SK-N-MC (cell line): ENCODE measurements around the gene ZBTB7A.

Experiments
- DNase-seq: peaks from one replicate; pipeline ENCODE4 v3.0.0-alpha.2; 2011; ENCODE audit warnings: low read depth, low spot score
- H3K27ac ChIP-seq: fragments of 200-600 bp; sonication (generic); 2 replicates; pipeline ENCODE4 v1.5.1; 2016; ENCODE audit warnings: mixed run types
- H3K36me3 ChIP-seq: fragments of 200-600 bp; sonication (generic); 2 replicates; pipeline ENCODE4 v1.6.1; 2017; ENCODE audit warnings: antibody characterized with exemption, low read length, mixed read lengths; ENCODE audit not compliant: insufficient read depth
- H3K4me3 ChIP-seq: fragments of 200-600 bp; sonication (generic); 2 replicates; pipeline ENCODE4 v1.5.1; 2016
- H3K9ac ChIP-seq: fragments of 200-600 bp; sonication (generic); 2 replicates; pipeline ENCODE4 v1.8.0; 2017; ENCODE audit warnings: mixed run types, mixed read lengths; ENCODE audit not compliant: insufficient read length
- H3K9me3 ChIP-seq: fragments of 200-600 bp; sonication (generic); 2 replicates; pipeline ENCODE4 v1.6.1; 2017; ENCODE audit warnings: low read depth, mild to moderate bottlenecking, antibody characterized with exemption, low read length, moderate library complexity, mixed read lengths
- EZH2 ChIP-seq: fragments of 200-600 bp; sonication (generic); IDR thresholded peaks from one replicate; pipeline ENCODE4 v1.6.1; 2017; ENCODE audit warnings: antibody characterized with exemption
- FOXP2 ChIP-seq: optimal IDR thresholded peaks from 2 replicates; pipeline ENCODE3; 2011; ENCODE audit warnings: mild to moderate bottlenecking, moderate library complexity; ENCODE audit not compliant: insufficient read depth; ENCODE audit errors: extremely low read length, control extremely low read depth
- POLR2AphosphoS5 ChIP-seq: IDR thresholded peaks from 2 replicates; pipeline ENCODE4 v1.6.1; 2012; ENCODE audit warnings: mild to moderate bottlenecking, low read depth, low read length, borderline replicate concordance

ZBTB7A gene

DNA sequence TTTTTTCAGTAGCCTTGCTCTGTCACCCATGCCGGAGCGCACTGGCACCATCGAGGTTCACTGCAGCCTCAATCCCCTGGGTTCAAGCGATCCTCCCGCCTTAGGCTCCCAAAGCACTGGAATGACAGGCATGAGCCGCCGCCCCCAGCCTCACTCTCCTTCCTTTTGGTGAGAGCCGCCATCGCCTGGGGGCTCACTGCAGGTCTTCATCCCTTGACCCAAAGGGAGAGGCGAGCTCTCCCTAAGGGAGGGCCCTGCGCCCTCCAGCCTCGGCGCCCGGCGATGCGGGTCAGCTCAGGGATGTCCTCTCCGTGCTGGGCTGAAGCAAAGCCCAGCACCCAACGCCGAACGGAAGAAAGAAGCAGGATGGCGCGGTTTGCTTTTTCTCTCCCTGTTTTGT, 23.2 kb upstream of the ZBTB7A start:
- Histone ChIP-seq H3K9ac (no peak overlapping the region), H3K4me3 (no peak overlapping the region)
- TF ChIP-seq EZH2 (no peak), POLR2AphosphoS5 (no peak), FOXP2 (no peak)

GRCh38 chr19:4089400-4089908, 22.8 kb upstream of the ZBTB7A start:
- peaks cover 3% of the 10 kb centered on the region; the same call in 1 of the 2 replicates for H3K36me3 ChIP-seq
- H3K4me3 ChIP-seq: no peak overlapping the region
- no peak overlapping the region for H3K27ac ChIP-seq
- no peak overlapping the region for H3K9ac ChIP-seq
- TF ChIP-seq POLR2AphosphoS5 (no peak), EZH2 (no peak), FOXP2 (no peak)
- DNase-seq: no peak
- no peaks in the 10 kb centered on the region for H3K9me3 ChIP-seq

More for the DNA sequence above, 23.2 kb upstream of the ZBTB7A start:
- no peak for DNase-seq
- H3K27ac ChIP-seq: no peak overlapping the region
- H3K9me3 ChIP-seq: no peaks in the 10 kb centered on the region
- peaks cover 3% of the 10 kb centered on the region; the same call in 1 of the 2 replicates for H3K36me3 ChIP-seq

DNA sequence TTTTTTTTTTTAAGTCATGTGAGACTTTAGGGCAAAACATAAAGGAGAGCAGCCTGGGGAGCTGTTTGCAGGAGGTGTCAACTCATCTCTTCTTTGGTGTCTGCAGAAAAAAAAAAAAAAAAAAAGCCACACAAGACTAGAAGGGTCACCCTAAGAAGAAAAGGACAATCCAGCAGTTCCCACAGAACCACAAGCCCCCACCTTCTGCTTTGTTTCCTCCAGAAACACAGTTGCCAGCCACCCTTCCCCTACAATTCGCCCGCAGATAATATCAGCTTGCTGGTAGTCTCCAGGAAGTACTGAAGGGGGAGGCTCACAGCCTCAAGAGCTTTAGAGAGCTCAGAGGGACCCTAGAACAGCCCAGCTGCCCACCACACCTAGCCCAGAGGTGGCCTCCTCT, 22.3 kb upstream of the ZBTB7A start:
- Histone ChIP-seq H3K27ac (no peak overlapping the region), H3K36me3 (peaks cover 3% of the 10 kb centered on the region; the same call in 1 of the 2 replicates), H3K9ac (no peak overlapping the region), H3K4me3 (no peak overlapping the region), H3K9me3 (no peaks in the 10 kb centered on the region)
- no peak for DNase-seq
- no peak for TF ChIP-seq EZH2
- TF ChIP-seq POLR2AphosphoS5: no peak
- no peak for TF ChIP-seq FOXP2

DNA sequence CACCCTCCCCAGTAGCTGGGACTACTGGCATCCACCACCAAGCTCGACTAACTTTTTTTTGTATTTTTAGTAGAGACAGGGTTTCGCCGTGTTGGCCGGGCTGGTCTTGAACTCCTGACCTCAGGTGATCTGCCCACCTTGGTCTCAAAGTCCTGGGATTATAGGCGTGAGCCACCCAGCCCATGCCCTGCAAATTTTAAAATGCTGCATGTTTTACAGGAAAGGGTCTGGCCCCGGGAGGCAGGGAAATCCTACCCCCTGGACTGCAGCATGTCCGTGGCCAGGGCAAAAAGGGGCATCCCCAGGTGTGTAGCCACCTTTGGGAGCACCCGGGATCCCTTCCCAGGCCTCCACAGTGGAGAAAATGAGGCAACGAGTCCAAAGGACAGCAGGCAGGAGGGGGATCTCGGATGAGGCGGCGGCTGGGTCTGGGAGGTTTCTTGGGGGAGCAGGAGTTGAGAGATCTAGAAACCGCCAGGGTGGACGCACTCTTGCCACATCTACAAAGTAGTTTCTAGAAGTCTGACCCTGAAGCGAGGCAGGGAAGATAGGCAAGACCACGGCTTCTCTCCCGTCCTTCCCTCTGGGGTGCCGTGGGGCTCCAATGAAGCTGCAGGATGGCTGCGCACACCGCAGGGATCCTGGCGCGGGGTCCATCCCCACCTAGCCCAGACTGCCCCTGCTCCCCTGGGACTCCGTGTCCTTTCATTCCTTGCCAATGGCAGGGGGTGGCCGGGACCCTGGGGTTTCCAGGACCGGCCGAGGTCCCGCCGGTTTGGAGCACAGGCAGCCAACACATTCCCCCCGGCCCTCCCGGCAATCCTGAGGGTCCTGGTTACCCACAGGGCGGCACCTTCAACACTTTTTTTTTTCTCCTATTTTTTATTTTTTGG, 21.3 kb upstream of the ZBTB7A start:
- DNase-seq: no peak
- Histone ChIP-seq H3K4me3 (no peak overlapping the region), H3K9me3 (no peaks in the 10 kb centered on the region), H3K36me3 (peaks cover 3% of the 10 kb centered on the region; the same call in 1 of the 2 replicates), H3K27ac (no peak overlapping the region), H3K9ac (no peak overlapping the region)
- no peak for TF ChIP-seq FOXP2
- no peak; the same call in 1 of the 2 replicates for TF ChIP-seq POLR2AphosphoS5
- no peak for TF ChIP-seq EZH2

GRCh38 chr19:4086411-4086867, 19.7 kb upstream of the ZBTB7A start:
- Histone ChIP-seq H3K4me3 (no peak overlapping the region), H3K27ac (no peak overlapping the region), H3K9ac (no peak overlapping the region), H3K9me3 (no peaks in the 10 kb centered on the region), H3K36me3 (peaks cover 3% of the 10 kb centered on the region; the same call in 1 of the 2 replicates)
- no peak for TF ChIP-seq POLR2AphosphoS5
- no peak for TF ChIP-seq EZH2
- no peak for TF ChIP-seq FOXP2
- DNase-seq: no peak

GRCh38 chr19:4084547-4084877, 17.8 kb upstream of the ZBTB7A start:
- Histone ChIP-seq H3K27ac (no peak overlapping the region), H3K9ac (no peak overlapping the region)
- TF ChIP-seq POLR2AphosphoS5 (no peak), FOXP2 (no peak), EZH2 (no peak)

DNA sequence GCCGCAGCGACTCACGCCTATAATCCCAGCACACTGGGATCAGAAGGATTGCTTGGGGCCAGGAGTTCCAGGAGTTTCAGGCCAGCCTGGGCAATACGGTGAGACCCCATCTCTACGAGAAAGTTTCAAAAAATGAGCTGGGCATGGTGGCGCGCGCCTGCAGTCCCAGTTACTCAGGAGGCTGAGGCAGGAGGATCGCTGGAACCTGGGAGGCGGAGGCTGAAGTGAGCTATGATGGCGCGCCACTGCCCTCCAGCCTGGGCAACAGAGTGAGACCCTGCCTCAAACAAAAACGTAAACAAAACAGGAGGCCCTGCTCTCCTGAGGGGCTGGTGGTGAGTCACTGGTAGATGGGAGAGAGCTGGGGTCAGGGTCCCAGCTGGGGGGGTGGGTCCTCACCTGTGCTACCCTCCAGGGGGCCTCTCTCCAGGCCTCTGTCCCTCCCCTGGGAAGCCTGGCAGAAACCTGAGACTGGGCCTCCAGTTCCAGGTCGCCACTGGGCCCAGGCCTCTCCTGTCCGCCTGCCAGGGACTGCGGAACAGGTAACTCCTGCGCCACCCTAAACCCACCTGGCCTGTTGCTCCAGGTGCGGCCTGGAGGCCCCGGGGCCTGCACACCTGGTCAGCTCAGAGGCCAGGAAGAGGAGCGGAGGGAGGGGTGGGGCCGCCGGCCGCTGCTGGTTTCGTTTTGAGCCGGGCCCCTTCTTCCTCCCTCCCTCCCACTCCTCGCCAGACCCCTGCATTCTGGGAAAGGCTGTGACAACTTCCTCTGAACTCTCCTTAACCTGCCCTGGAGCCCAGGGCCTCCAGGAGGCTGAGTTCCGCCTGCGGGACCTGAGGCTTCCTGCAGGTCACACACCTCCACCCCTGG, 17.2 kb upstream of the ZBTB7A start:
- Histone ChIP-seq H3K27ac (no peak overlapping the region), H3K9ac (no peak overlapping the region), H3K4me3 (no peak overlapping the region), H3K36me3 (no peaks in the 10 kb centered on the region), H3K9me3 (no peaks in the 10 kb centered on the region)
- no peak for DNase-seq
- no peak for TF ChIP-seq FOXP2
- TF ChIP-seq POLR2AphosphoS5: no peak
- TF ChIP-seq EZH2: no peak

More at GRCh38 chr19:4084547-4084877, 17.8 kb upstream of the ZBTB7A start:
- no peak overlapping the region for H3K4me3 ChIP-seq
- H3K36me3 ChIP-seq: no peaks in the 10 kb centered on the region
- no peak for DNase-seq
- H3K9me3 ChIP-seq: no peaks in the 10 kb centered on the region

DNA sequence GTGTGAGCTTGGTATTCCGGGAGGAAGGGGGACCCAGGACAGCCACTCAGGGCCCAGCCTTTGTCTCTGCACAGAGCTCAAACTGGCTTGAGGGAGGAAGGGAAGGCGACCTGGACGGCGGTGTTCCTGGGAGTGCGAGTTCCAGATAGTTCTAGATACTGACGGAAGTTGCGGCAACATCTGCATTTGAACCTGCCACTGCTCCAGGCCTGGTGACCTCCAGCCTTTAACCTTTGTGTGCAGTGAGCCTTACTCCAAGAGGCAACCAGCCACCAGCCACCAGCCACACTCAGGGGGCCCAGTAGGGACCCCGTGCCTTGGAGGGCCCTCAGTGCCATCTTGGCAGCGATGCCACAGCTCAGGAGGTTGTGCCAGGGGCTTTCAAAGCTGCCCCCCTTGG, 15.5 kb upstream of the ZBTB7A start:
- Histone ChIP-seq H3K9ac (no peak overlapping the region), H3K36me3 (no peaks in the 10 kb centered on the region), H3K9me3 (no peaks in the 10 kb centered on the region), H3K27ac (no peak overlapping the region), H3K4me3 (no peak overlapping the region)
- DNase-seq: no peak
- no peak for TF ChIP-seq EZH2
